ENCODE results near the gene RFX2.
"Not testable (repeated sequence)": the region's sequence is repeated elsewhere in the genome, so short reads cannot be mapped to it uniquely, and the experiment has no call there.

Gene RFX2

DNA sequence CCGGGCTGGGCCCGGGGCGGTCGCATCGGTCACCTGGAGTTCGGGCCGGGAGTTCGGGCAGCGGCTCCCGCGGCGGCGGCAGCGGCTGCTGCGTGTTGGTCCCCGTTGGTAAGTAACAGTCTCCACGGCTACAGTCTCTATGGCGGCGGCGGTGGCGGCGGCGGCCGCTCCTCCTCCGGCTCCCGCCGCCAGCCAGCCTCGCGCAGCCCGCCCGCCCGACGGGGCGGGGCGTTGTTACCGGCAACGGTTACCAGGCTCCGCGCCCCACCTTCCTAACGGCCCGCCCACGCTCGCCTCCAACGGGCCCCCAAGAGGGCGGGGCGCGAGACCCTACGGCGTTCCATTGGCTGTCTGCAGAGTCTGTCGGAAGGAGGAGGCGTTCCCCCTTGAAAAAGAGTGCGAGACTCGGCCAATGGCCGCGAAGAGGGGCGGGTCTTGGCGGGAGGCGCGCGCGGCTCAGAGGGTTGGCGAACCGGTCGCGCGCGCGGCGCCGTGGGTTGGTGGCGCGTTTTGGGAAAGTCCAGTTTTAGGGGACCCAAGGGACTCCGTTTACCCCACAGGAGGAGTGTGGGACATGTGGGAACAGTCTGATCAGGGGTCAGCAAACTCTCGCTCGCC lies at the start of gene RFX2:
RFX2 (minus strand) TSS at position 141 of the 618 bp plus-strand sequence. CDS start 63,004 bp downstream, outside the sequence.
- peak; percentile 90 for DNase-seq (ENCODE audit: low read depth)

DNA sequence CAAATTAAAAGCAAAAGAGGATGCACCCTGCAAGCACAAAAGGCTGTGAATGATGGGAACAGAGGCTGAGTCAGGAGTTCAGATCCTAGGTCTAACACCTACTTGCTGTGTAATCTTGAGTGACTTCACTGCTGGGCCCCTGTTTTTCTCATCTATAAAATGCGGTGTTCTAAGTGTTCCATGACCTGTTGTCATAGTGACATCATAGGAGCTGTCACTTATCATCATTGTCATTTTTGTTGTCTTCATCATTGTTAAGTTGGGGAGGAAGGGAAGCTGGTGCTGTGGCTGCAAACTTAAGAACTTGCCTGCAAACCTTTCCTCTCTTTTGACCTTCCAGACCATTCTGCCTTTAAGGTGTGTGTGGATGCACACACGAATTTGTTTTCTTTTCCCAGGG lies 45.7 kb upstream of the RFX2 start:
- no peak for DNase-seq (ENCODE audit: low read depth)

DNA sequence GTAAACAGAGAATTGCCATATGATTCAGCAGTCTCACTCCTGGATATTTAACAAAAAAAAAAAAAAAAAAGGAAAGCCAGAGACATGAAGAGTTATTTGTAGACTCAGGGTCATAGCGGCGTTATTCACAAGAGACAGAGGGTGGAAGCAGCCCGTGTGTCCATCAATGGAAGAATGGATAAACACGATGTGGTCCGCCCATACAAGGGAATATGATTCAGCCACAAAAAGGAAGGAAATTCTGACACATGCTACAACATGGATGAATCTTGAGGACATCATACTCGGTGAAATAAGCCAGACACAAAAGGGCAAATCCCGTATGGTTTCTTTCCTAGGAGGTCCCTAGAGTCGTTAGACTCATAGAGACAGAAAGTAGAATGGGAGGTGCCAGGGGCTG lies 40.0 kb upstream of the RFX2 start:
- no peak for DNase-seq (ENCODE audit: low read depth)

DNA sequence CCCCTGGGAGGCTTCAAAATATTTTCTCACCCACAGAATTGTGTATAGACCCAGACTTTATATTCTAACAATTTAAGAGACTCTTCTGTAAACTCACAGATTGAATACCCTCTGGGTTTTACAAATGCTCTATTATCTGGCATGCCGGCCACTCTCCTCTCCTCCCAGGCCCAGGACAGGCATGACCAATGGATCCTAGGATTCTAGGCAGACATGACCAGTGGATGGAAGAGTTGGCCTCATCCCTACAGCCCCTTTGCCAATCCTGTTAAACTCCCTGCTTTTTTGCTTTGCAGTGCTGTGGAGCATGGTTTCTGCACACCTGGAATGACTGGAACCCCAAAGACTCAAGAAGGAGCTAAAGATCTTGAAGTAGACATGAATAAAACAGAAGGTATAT lies 30.9 kb upstream of the RFX2 start:
- no peak for DNase-seq (ENCODE audit: low read depth)

DNA sequence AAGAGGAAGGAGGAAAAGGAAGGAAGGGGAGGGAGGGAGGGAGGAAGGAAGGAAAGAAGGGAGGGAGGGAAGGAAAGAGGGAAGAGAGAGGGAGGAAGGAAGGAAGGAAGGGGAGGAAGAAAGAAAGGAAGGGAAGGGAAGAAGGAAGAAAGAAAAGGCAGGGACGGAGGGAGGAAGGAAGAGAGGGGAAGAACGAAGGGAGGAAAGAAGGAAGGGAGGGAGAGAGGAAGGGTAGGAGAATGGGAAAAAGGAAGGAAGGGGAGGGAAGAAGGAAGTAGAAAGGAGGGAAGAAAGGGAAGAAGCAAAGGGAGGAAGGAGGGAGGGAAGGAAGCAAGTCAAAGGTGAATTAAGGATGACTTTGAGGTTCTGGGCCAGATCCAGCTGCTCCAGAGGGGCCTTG lies 28.2 kb upstream of the RFX2 start:
- DNase-seq (ENCODE audit: low read depth) = no peak

- DNase-seq (ENCODE audit: low read depth) = no peak
These were observed 27.8 kb upstream of the RFX2 start for GRCh38 chr19:6138066-6138465.

GRCh38 chr19:6133231-6133630 lies 22.9 kb upstream of the RFX2 start:
- no peak for DNase-seq (ENCODE audit: low read depth)

DNA sequence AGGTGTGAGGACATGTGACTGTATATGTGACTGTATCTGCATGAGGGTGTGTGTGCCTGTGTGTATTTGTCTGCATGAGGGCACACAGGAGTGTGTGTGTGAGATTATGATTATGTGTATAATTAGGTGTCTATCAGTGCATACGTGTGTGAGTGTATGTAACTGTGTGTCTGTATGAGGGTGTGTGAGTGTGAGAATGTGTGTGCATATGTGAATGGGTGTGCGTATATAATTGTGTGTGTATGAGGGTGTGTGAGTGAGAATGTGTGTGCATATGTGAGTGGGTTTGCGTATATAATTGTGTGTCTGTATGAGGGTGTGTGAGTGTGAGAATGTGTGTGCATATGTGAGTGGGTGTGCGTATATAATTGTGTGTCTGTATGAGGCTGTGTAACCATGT lies 22.2 kb upstream of the RFX2 start:
- DNase-seq (ENCODE audit: low read depth) = no peak

DNA sequence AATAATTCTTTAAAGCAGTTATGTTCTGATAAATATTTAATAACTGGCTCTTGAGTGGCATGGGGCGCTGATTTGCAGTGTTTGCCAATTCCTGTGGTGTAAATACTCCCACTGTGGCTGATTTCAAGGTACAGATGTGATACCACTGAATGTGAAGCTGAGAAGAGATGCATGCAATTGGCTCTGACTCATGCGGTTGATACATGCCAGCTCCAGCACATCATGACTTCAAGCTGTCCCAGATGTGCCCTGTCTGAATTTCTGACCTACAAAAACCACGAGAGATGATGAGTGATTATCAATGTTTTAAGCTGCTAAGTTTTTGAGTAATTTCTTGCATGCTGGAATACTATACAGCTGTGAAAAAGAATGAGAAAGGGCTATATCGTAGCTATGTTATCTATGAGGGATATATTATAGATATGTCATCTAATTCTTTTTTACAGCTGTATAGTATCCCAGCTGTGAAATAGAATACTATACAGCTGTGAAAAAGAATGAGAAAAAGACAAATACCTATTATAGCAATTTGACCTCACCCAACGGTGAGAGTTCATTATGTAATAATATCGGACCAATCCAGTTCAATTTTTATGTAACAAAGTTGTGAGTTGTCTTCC lies 17.5 kb upstream of the RFX2 start:
- DNase-seq (ENCODE audit: low read depth) = no peak

- no peak for DNase-seq (ENCODE audit: low read depth)
These were observed 16.2 kb upstream of the RFX2 start for GRCh38 chr19:6126335-6126974.

DNA sequence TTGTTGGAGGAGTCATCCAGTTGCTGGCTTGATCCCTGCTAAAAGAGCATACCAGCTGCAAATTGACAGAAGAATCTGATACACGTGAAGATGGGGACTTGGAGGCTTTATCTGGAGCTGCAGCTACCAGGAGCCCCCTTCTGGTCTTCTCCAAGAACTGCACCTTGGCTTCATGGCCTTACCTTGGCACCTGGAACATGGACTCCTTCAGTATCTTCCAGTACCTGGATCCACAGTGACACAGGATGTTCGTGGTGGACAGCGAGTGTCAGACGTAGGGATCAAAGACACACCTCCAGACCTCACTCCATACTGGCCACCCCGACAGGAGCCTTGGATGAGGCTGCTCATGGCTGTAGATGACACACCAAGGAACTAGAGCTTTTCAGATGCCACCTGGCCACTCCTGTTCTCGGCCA lies 15.3 kb upstream of the RFX2 start:
- no peak for DNase-seq (ENCODE audit: low read depth)

DNA sequence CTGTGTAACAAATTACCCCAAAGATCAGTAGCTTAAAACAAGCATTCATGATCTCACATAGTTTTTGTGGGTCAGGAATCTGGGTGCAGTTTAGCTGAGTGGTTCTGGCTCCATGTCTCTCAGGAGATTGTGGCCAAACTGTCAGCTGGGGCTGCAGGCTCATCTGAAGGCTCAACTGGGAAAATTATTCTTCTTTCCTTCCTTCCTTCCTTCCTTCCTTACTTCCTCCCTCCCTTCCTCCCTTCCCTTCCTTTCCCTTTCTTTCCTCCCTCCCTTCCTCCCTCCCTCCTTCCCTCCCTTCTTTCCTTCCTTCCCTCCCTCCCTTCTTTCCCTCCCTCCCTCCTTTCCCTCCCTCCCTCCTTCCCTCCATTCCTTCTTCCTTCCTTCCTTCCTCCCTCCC lies 8.7 kb upstream of the RFX2 start:
- DNase-seq (ENCODE audit: low read depth) = no peak

GRCh38 chr19:6118043-6118442 lies 7.7 kb upstream of the RFX2 start:
- no peak for DNase-seq (ENCODE audit: low read depth)

- no peak for DNase-seq (ENCODE audit: low read depth)
These were observed 7.2 kb upstream of the RFX2 start for GRCh38 chr19:6117534-6117933.

DNA sequence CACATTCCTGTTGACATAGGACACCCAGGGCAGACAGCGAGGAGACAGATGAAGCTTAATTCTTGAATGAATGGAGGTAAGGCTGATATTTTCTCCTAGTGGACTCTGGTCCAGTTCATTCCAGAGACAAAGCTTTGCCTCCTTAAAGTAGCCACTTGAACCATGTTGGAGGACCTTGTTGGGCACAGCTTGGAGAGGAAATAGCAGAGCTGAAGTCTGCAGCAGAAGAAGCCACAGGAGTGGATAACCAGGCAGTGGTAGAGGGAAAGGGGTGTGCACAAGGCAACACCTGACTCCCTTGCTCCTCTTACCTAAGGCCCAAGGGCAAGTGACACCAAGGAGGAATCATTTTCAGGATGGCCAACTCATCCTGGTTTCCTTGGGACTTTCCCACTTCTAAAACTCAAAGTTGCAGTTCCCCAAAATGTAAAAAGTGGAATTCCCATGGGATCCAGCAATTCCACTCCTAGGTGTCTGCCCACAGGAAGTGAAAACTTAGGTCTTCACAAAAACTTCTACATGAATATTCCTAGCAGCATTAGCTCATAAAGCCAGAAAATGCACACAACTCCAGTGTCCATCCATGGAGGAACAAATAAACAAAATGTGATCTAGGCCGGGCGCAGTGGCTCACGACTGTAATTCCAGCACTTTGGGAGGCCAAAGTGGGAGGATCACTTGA lies 6.6 kb upstream of the RFX2 start:
- no peak for DNase-seq (ENCODE audit: low read depth)

DNA sequence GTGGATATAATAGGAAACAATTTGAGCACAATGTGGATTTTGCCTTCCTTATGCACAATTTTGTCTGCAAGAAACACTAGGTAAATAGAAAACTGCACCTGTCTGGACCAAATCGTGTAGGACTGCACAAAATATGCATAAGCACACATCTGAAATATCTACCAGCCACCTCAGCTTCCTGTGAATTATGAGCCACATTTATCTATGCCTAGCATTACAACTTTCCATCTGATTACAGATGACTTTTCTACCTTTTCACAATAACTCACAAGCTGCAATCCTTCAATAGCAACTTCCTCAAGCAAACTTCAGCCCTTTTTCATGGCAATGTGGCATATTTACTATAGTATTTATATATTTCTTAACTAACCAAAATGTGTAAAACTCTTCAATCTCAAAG lies 5.7 kb upstream of the RFX2 start:
- no peak for DNase-seq (ENCODE audit: low read depth)

DNA sequence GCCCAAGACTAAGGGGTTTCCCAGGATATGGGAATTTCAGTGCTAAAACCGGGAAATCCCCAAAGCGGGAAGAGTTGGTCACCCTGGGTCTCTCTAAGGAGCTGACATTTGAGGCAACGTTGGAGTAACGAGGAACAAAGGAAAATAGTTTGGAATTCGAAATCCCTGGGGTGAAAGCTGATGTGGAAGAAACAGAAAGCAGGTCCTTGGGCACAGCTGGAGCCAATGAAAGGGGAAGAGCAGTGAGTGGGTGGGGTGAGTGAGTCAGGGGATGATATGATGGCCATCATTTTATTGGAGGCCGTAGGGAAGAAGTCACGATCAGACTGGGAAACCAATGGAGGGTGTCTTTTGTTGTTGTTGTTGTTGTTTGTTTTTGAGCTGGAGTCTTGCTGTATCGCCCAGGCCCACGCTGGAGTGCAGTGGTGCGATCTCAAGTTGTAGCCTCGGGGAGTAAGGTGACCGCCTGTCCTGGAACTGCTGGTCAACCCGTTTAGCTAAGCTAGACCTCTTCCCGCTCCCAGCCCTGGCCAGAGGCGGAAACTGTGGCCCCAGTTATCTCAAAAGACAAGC lies 3.4 kb upstream of the RFX2 start:
- DNase-seq (ENCODE audit: low read depth) = no peak

DNA sequence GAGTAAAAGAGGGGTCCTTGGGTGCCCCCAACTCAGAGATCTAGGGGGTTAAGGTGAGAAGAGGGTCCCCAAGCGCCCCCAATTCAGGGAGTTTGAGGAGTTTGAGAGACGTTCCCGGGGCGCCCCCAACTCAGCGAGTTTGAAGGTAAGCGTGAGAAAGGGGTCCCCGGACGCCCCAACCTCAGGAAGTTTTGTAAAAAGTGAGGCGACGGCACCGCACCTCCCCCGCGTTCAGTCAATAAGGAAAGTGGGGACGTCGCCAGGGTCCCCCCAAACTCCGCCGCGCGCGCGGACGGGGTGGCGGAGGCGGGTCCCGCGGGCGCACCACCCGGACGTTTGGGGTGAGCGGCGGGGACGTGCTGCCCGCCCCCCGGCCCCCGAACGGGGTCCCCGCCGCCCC lies 353 bp downstream of the RFX2 start:
- DNase-seq (ENCODE audit: low read depth) = no peak

- no peak for DNase-seq (ENCODE audit: low read depth)
These were observed 1.3 kb downstream of the RFX2 start for GRCh38 chr19:6108721-6109633.

- DNase-seq (ENCODE audit: low read depth) = not testable (repeated sequence)
These were observed 3.5 kb downstream of the RFX2 start for GRCh38 chr19:6106643-6107294.

GRCh38 chr19:6105444-6105843 lies 4.9 kb downstream of the RFX2 start:
- no peak for DNase-seq (ENCODE audit: low read depth)
